Measurements from ENCODE around the gene DPY19L1.
A peak's percentile ranks its signal among the peaks of the same experiment; 100 is the strongest.
"Not testable (repeated sequence)": the region's sequence is repeated elsewhere in the genome, so short reads cannot be mapped to it uniquely, and the experiment has no call there.

The DPY19L1 gene

DNA sequence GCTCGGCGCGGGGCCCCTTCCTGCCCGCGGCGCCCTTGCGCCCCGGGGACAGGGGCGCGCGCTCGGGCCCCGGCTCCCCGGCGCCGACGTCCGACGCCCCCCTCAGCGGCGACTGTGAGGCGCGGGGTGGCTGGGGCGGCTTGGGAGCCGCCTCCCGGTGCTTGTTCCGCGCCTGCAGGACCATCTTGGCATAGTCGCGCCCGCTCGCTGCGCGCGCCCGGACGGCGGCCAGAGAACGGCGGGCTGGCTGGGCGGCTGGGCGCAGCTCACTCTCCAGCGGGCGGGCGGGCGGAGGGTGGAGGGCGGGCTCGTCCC lies at the start of gene DPY19L1:
Gene DPY19L1, minus strand, starts transcription at position 275 of the 315 bp plus-strand sequence. Its CDS starts 91 bp downstream, at position 184.
- POLR2A ChIA-PET: interaction anchor here (1.0 to 1.3 kb wide), 2 partner anchors 11 to 580 kb away, joined by 3 to 4 read pairs; no protein-coding TSS in a partner anchor
- no peak for DNase-seq (ENCODE audit: extremely low spot score)
- TF ChIP-seq FOXK2 (IDR thresholded peaks at IDR 0.05): no peak
- TF ChIP-seq HDGF (IDR thresholded peaks at IDR 0.05; ENCODE audit: borderline replicate concordance): no peak
- TF ChIP-seq BHLHE40 (IDR thresholded peaks at IDR 0.05; ENCODE audit: borderline replicate concordance): no peak
- CTCF ChIA-PET: interaction anchor here (0.5 kb wide), 1 partner anchor 320 kb away, joined by 3 read pairs; no protein-coding TSS in a partner anchor

DNA sequence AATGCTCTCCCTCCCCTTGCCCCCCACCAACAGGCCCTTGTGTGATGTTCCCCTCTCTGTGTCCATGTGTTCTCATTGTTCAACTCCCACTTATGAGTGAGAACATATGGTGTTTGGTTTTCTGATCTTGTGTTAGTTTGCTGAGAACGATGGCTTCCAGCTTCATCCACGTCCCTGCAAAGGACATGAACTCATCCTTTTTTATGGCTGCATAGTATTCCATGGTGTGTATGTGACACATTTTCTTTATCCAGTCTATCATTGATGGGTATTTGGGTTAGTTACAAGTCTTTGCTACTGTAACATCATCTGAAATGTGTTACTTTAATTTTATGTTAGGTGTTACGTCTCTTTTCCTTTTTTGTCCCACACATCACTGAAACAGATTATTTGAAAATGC lies 42.2 kb upstream of the DPY19L1 start:
- POLR2A ChIA-PET; DNase-seq (ENCODE audit: extremely low spot score); CTCF ChIA-PET: not testable (repeated sequence)

DNA sequence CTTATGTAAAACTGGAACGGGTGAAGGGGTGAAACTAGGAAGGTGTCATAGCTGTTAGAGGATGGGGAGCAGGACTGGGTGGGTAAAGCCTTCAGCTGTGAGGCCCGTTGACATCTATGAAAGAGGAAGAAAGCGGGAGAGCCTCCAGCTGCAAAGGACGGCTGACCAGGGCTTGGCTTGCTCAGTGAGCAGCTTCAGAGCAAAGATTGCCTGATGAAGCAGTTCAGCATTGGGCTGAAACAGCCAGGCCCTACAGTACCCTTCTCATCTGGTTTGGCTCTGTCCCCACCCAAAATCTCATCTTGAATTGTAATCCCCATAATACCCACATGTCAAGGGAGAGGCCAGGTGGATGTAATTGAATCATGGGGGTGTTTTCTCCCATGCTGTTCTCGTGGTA lies 36.7 kb upstream of the DPY19L1 start:
- CTCF ChIA-PET; DNase-seq (ENCODE audit: extremely low spot score); POLR2A ChIA-PET: not testable (repeated sequence)

DNA sequence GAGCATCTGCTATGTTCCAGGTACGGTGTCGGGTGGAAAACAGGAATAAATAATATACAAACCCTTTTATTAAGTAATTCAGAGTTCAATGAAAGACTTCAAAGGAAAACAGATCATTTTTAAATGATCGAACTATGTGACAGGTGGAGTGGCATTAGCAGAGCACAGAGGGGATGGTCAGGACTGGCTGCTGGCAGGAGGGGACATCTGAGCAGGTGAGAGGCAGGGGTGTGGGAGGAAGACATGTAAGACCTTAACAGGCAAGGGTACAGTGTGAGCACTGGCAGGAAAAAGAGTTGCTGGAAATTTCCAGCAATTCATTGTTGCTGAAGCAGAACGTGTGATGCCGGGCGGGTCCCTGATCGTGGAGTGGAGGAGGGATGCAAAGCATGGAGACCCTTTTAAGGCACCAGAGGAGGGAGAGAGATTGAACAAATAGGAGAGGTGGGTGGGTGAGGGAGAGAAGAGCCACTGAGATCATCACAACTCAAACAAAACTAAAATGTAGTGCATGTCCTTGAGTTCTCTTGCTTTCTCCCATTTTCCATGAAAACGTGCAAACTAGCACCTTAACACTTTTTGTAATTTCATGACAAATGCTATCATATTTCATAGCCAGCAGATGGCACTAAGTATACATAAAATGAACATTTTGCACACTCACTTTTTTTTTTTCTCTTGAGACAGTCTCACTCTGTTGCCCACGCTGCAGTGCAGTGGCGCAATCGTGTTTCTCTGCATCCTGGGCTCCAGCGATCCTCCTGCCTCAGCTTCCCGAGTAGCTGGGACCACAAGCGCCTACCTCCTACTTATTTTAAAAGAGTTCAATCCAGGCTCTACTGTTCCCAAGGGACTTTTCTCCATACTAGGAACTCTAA lies 35.9 kb upstream of the DPY19L1 start:
- TF ChIP-seq ZNF384 (IDR thresholded peaks at IDR 0.05): peak; percentile 89
- DNase-seq (ENCODE audit: extremely low spot score); CTCF ChIA-PET; POLR2A ChIA-PET: not testable (repeated sequence)

DNA sequence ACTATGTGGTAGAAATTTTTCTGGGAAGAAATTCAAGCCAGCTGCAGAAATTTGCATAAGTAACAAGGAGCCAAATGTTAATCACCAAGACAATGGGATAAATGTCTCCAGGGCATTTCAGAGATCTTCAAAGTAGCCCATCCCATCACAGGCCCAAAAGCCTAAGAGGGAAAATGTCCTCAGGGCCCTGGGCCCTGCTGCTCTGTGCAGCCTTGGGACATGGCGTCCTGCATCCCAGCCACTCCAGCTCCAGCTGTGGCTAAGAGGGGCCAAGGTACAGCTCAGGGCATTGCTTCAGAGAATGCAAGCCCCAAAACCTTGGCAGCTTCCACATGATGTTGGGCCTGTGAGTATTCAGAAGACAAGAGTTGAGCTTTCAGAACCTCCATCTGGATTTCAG lies 31.8 kb upstream of the DPY19L1 start:
- POLR2A ChIA-PET; DNase-seq (ENCODE audit: extremely low spot score); CTCF ChIA-PET: not testable (repeated sequence)

DNA sequence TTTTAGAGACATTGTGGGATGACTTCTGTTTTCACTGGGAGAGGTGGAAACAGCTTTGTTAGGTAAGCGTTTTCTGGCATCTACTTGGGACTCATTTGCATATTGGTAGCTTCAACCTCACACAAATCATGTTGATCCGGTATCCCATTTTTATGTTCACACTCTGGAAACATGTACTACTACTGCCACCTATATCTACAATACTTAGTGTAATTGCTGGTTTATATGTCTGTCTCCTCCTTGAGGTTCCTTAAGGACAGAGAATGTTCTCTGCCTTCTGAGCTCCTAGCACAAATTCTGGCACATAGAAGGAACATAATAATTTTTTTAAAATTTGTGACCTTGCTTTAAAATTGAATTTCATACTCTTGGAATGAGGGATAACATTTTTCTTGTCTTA lies 28.1 kb upstream of the DPY19L1 start:
- DNase-seq (ENCODE audit: extremely low spot score); POLR2A ChIA-PET; CTCF ChIA-PET: not testable (repeated sequence)

DNA sequence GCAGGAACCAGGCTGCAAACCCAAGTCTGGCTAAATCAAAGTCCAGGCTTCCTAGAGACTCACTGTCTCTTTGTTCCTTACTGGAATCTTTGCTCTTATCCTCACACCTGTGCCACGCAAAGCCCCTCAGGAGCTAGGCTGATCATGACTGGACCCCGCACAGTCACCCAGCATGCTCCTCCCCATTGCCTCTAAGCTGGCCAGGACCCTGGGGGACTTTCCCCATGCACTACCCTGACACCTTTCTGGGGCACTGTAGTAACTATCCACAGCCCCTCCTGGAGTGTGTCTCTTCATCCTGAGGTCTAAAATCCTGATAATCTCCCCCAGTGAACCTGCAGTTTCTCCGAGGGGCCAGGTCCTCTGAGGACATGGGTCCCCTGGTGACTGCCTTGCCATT lies 21.3 kb upstream of the DPY19L1 start:
- POLR2A ChIA-PET: not testable (repeated sequence)

DNA sequence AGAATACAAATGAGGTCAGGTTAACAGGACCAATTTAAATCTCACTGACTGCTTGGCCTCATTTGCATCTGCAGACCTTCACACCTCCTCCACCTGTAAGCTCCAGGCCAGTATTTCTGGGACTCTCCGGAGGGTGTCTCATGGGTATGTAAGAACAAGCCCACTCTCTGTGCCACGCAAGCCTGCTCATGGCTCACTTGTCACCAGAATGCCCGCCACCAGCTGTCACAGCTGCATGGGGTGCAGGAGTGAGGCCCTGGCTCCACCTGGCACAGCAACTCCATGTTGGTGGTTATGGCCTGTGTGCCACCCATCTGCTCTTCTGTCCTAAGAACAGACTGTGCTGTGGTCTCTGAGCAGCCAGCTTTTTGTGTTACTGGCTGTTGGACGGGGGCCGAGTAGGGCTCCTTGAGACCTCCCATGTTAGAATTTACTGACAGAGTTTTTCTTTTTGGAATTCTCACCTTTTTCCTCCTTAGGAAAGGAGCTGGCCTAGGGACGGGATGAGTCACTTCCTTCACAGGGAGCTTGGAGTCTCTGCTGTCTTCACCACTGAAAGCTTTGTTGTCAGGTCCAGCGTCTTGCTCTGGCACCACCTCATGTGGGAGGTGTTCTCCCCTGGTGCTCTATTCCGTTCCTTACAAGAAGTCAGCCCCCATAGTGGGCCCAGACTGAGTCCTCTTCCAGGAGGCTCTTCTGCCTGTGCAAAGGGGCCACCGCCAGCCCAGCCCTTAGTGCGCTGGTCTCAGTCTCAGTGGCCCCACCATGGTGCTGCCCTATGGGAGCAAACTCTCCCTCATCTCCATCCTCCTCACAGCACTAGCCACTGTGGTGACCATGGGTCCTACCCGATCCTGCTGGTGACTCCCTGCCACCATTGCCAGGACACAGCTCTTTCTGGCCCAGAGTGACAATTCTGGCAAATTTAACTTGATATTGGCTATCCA lies 20.5 kb upstream of the DPY19L1 start:
- CTCF ChIA-PET; POLR2A ChIA-PET; DNase-seq (ENCODE audit: extremely low spot score): not testable (repeated sequence)

More for the DNA sequence above, 21.3 kb upstream of the DPY19L1 start:
- DNase-seq (ENCODE audit: extremely low spot score); CTCF ChIA-PET: not testable (repeated sequence)

DNA sequence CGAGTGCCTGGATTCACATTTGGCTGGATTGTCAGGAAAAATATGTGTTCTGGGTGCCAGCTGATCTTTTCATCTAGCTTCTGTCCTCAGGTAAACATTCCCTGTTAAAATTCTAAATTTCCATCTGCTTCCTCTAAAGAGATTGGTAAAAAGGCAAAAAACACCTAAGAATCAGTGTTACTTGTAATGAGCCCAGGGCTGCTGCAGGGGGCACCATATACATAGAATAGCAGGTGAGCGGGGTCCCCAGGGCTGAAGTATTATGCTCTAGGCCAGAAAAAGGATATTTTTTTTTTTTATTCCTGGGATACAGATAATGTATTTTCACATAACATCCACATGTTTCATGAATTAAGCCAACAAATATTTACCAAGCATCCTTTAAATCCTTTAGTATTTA lies 18.4 kb upstream of the DPY19L1 start:
- CTCF ChIA-PET; DNase-seq (ENCODE audit: extremely low spot score); POLR2A ChIA-PET: not testable (repeated sequence)

DNA sequence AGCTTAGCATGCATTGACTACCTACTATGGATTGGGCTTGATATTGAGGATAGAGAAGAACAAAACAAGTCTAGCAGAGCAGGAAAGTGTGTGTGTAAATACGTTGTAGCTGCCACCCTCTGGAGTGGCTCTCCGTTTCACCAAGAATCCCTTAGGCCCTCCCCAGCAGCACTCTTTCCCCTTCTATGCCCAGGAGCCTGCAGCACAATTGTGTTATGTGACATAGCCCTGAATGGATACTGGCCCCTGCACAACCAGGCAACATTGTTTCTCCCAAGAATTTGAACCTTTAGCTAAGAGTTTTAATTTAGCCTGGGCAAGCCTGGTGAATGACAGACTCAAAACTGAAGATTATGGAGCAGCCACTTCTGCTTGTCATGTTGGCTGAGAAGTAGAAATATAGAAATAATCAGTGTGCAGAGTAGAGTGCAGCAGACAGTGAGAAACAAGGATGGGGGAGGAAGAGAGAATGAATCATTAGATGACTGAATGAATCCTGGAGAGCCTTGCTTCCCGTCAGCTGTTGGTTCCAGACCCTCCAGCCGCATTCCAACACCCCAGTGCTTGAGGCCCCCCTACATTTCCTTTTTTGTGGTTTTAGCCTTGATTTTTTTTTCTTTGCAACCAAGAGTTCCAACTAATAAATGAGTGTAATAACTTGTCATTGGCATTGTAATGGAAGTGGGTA lies 16.3 kb upstream of the DPY19L1 start:
- CTCF ChIA-PET; DNase-seq (ENCODE audit: extremely low spot score); POLR2A ChIA-PET: not testable (repeated sequence)

DNA sequence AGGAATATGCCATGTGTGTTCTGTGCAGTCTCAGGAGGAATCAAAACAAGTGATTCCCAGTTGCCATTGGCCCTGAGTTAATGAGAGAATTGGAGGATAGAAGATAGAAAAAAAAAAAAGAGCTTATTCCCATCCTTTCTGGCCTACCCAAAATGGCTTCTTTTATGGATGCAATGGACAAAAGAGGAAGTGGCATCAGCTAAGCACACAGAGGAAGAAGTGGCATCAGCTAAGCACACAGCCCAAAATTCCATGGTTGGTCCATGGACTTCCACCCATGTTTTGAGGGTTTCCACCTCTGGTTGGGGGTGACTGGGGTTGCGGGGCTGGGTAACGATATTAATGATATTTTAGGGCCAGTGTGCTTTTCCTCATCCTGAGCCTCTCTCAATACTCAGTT lies 11.1 kb upstream of the DPY19L1 start:
- POLR2A ChIA-PET; CTCF ChIA-PET; DNase-seq (ENCODE audit: extremely low spot score): not testable (repeated sequence)

DNA sequence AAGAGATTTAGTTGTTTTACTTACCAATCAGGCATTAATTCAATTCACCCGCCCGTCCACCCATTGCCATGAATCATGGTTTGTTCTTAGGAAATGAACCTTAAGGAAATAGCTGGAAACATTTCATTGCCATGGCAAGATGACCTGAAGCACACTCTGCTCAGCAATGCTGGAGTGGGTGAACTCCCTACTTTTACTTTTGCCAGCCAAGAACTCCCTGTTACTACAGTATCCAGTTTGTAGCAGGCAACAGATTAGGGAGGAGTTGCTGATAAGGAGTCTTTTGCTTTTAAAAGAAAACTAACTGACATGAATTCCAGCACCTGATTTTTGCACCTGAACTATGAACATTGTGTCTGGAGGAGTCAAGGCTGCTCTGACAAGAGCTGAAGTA lies 10.6 kb upstream of the DPY19L1 start:
- DNase-seq (ENCODE audit: extremely low spot score); CTCF ChIA-PET; POLR2A ChIA-PET: not testable (repeated sequence)

DNA sequence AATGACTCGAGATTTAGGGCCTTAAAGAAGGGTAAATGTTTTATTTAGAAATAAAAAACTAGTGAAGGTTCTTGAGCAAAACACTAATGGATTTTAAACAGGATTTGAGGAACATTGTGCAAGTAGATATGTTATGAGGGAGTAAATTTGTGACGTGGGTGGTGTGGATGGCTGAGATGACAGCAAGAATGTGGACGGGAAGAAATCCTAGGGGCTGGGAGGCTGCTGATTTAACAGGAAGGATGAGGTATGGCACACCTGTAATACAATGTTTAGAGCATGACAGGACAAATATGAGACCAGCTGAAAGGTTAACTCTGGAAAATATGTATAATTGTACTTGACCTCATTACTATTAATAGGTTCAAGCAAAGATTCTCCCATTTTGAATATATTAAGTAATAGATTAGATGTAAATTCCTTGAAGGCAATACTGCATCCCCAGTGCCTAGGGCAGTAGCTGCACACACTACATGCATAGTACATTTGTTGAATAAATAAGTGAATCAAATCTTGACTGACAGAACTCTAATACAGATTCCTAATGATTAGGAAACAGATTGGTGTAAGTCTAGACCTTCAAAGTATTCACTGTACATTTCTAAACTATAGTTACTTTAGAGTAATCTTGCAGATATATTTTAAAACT lies 10.1 kb upstream of the DPY19L1 start:
- POLR2A ChIA-PET: not testable (repeated sequence)

DNA sequence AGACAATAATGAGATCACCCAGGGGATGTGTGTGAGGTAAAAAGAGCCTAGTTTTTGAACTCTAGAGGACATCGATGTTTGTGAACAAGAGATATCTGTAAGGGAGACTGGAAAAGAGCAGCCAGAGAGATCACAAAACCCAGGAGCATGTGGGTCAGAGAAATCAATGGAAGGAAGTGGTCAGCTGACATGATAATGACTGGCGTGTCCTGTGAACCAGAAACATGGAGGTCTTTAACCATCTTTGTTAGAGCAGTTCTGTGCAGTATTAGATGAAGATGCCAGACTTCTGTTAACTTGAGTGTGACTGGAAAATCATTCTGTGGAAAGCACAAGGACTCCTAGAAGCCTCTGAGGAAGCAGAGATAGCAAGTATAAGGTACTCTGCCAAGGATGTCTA lies 6.0 kb upstream of the DPY19L1 start:
- DNase-seq (ENCODE audit: extremely low spot score); CTCF ChIA-PET; POLR2A ChIA-PET: not testable (repeated sequence)

More for the DNA sequence above, 10.1 kb upstream of the DPY19L1 start:
- not testable (repeated sequence) for DNase-seq (ENCODE audit: extremely low spot score)
- CTCF ChIA-PET: interaction anchor here (0.6 kb wide), 1 partner anchor 14 kb away, joined by 3 read pairs; no protein-coding TSS in a partner anchor
